C4-2B (cell line): ENCODE measurements around the gene CDKAL1.

Source experiments
- CTCF ChIP-seq: fragments of 450-650 bp; conservative IDR thresholded peaks from 2 replicates; pipeline ENCODE4 v1.5.1; 2017; ENCODE audit warnings: mild to moderate bottlenecking
- ZFX ChIP-seq: fragments of 450-650 bp; IDR thresholded peaks from 2 replicates; pipeline ENCODE4 v1.6.1; 2017

- TF ChIP-seq CTCF = no peak
- no peak for TF ChIP-seq ZFX
Measured at GRCh38 chr6:20877008-20877937, 343.0 kb downstream of the CDKAL1 start.
